Thyroid gland (tissue), 4 donors: ENCODE data around the gene ZNF28.

ENCODE experiments used
- CTCF ChIP-seq, 6 experiments: fragments of 200-600 bp in 3 of 6; fragments of 450-650 bp in 3 of 6; sonication (generic) in 3 of 6; IDR thresholded peaks; one replicate each; pipeline ENCODE4 v1.5.1; 2016 to 2019; ENCODE audit warnings: antibody characterized with exemption in 6 of 6, mild to moderate bottlenecking in 2 of 6, inconsistent platforms in 1 of 6, moderate library complexity in 1 of 6
- POLR2A ChIP-seq, 2 donors: fragments of 450-650 bp; IDR thresholded peaks; one replicate each; pipeline ENCODE4 v1.6.1; 2017; ENCODE audit warnings: antibody characterized with exemption in 2 of 2, mild to moderate bottlenecking in 2 of 2, moderate library complexity in 1 of 2

- TF ChIP-seq CTCF (IDR thresholded peaks at IDR 0.05), result no peak
- no peak for TF ChIP-seq POLR2A (IDR thresholded peaks at IDR 0.05)
Observed at GRCh38 chr19:52785506-52785905, 35.9 kb downstream of the ZNF28 start.
